HG02884 (cell line): ENCODE results near the gene YDJC.
"Not testable (repeated sequence)": the region's sequence is repeated elsewhere in the genome, so short reads cannot be mapped to it uniquely, and the experiment has no call there.

Source experiments
- ATAC-seq: cut with Tn5 transposase; IDR thresholded peaks from one replicate; pipeline ENCODE4 v1.9.1; 2021; ENCODE audit warnings: mild to moderate bottlenecking, moderate library complexity; ENCODE audit not compliant: unreplicated experiment

YDJC gene

DNA sequence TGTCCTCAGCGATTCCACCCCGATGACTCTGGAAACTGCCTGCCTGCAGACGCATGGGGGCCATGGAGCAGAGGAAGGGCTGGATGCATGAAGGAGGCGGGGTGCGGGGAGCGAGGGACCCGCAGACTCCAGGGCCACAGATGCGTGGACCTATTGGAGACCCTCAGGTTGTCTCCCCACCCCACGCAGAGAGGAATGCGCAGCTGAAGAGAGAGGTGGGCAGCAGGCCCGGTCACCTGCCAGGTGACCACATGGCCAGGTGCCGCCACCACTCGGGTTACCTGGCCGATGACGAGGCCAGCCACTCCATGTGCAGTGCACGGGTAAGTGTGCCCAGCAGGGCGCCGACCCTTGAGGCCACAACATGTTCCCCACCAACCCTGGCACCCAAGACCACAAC, 3.1 kb upstream of the YDJC start:
- ATAC-seq: no peak

DNA sequence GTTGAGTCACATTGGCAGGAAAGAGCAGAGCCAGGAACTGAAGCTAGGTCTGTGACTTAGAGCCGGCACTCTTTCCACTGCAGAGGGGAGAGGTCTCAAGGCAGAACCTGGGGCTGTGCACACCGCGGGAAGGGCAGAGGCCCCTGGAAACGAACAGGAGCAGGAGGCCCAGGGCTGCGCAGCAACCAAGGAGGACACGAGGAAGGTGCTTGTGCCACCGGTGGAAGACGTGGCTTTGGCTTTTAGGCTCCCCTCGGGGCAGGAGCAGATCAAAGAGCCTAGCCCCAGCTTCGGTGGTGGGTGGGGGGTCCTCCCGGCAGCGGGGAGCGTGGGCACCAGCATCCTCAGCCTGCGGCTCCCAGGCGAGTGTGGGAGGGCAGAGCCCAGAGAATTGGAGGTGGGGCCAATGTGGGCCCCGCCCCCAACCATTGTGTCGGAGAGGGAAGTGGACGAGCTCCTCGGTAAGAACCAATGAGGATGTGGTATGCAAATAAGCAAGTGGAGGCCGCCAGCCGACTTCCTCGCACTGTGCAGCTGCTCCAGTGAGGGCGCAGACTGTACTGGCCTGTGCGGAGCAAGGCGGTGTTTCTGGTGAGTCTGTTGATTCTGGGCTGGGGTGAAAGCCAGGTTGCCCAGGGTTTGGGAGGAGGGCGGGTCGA, 2.5 kb upstream of the YDJC start, which contains the start of gene CCDC116:
CCDC116 (plus strand) TSS at position 524 of the 659 bp plus-strand sequence. CDS start 422 bp downstream, outside the sequence.
- ATAC-seq: no peak

DNA sequence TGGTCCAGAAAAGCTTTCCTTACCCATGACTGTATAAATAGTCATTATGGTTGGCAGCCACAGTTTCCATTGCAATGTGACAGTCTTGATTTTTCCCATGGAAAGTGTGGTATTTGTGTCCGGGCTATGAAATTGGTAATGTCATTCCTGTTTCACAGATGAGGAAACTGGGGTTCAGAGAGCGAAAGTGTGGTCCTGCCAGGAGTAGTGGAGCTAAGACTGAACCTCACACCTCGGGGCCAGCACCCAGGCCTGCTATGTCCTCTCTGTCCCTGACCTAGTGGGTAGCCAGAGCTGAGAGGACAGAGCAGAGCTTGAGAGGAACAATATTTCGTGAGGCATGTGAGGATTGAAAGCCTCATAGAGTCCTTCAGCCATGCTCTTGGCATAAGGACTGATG, 1.2 kb upstream of the YDJC start:
- ATAC-seq: no peak

DNA sequence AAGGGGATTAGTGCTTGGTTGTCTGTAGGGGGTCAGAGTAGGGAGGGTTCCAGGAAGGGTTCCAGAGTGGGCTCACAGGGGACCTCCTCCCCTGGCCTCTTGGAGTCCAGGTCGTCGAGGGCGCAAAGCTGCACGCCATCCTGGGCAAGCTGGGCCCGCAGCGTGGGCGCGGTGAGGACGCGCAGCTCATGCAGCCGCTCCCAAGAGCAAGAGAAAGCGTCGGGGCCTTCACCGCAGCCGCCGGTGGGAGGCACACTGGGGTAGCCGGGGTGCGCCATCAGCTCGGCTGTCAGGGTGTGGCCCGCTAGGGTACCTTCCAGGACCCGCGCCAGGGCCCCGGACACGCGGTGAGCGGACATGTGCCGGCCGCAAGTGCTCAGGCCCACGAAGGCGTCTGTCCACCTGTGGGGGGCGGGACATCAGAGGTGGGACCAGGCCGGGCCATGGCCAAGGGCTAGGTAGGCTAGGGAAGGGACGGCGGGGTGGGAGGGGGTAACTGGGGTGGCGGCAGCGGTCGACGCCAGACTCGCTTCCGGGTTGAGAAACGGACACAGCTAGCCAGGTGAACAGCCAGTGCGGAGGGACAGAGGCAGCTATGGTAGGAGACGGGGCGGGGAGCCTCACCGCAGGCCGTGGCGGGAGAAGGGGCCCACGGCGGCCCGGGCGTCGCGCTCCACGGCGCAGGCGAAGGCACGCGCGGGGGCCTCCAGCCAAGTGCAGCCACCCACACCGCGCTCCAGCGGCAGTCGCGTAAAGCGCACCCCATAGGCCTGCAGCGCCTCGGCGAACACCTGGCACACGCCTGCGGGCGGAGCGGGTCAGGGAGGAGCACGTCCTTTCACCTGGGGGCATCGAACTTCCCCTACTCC, 1.2 kb downstream of the YDJC start:
- no peak for ATAC-seq

DNA sequence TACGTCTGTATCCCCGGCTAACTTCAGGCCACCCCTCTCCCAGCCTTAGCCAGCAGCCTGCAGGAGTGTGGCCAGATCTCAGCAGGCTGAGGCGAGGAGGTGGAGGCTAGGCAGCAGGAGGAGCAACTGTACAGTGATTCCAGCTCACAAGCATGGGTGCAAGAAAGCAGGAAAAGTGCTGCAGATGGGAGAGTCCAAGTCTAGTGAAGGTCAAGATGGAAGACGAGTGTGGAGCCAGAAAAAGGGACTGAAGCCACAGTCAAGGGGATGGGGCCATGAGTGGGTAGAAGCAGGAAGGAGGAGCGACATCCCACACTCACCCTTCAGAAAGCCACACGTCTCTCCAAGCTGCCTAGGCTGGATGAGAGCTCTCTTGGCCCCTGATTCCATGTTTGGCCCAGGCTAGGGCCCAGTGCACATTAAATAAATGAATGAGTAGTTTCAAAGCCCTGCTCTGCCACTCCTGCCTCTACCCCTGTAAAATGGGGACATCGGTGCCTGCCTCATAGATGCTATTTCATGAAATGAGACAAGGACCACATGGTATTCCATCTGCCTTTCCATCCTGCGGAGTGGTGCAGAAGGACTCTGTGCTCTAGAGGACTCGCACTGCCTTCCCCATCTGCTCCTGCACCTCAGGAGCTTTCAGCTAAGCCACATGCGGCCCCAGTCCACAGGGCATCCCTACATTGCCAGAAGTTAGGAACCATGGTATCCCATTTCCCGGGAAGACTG, 2.9 kb downstream of the YDJC start:
- no peak for ATAC-seq

DNA sequence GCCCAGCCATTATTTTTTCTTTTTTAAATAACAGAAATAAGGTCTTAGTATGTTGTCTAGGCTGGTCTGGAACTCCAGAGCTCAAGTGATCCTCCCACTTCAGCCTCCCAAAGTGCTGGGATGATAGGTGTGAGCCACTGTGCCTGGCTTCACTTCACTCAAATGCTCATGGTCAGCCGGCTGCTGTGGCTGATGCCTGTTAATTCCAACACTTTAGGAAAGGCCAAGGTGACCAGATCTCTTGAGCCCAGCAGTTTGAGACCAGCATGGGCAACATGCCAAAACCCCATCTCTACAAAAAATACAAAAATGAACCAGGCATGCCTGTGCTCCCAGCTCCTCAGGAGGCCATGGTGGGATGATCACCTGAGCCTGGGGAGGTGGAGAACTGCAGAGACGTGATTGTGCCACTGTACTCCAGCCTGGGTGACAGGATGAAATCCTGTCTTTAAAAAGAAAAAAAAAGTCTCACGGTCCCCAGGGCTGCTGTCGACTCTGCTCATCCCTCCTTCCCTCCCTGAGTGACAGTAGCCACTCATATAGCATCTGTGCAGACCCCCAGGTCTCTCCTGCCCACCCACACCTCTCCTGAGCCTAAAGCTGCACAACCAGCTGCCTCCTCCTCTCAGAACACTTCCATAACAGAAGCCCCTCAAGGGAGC, 3.6 kb downstream of the YDJC start:
- ATAC-seq: no peak

DNA sequence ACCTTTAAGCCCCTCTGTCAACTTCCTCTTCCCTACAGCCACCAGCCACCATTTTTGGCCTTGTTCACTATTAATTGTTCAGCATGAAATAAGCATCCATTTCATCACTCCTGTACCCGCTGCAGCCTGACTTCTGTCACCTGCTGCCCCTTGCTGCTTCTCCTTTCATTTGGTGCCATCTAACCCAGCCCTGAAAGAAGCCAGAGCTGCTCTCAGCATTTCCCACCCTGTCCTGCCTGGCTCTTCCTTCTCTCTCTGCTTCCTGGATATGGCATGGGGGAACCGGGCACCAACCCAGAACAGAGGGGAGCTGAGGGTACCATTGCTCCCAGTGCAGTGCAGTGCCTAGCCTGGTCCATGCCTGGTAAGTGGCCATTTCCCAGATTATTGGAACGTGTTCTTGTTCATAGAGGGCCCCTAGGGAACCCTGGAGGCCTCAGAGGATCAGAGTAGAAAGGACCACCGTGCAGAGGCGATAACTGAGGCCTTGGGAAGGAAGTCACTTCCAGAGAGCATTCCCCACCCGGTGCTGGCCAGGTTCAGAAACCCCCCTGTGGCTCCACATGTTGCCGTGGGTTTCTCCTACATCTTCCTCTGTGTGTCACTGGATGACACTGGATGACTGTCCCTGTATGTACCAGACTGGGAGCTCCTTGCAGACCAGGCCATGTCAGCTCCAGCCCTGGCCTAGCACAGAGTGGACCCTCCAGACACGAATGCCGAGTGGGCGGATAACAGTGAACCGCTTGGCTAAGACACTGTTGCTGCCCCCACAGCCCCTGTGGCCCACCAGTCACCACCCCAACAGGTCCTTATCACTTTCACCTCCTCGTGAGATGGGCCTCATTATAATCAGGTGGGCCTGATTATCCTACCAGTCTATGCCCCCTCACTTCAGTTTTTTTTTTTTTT, 4.7 kb downstream of the YDJC start:
- no peak for ATAC-seq

DNA sequence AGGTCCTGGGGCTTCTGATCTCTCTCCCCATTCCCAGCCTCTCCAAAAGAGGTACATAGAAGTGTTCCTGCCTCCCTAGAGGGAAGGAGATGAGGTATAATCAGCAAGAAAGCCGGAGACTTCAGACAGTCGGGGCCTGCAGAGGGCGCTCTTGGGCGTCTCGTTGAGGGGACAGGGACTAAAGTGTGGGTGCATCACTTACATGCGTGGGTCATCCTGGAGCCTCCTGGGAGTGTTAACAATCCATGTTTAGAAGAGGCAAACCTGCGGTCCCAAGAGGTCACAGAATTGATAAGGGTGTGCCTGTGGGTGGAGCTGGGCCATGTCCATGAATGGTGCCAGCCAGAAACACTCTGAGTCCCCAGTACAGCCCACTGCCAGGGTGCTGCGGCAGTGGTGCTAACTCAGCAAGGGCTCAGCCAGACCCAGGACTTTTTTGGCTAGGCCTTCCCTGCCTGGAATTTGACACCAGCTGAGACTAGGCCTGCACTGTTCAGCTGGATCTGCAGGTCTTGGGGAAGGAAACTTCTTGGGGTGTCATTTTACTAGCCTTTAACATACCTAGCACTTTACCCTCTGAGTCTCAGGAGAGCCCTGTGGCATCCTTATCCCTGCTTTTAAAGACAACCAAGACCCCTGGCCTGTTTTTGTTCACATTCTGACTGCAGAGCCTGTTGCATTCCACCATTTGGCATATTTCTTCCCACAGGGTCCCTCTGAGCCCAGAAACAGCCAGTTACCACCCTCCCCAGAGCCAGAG, 5.5 kb downstream of the YDJC start:
- no peak for ATAC-seq

DNA sequence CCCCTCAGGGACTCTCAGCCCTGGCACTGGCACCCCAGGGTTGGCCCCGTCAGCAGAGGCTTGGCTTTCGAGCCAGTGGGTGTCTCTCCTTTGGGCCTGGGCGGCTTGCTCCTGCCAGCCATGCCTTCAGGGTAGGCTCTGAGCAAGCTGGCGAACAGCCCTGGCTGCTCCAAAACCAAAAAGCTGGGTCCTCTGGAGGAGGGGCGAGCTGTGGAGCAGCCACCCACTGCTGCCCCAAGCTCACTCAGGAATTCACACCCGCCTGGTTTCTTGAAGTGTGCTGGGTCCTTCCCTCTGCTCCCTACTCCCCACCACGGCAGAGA, 6.2 kb downstream of the YDJC start:
- no peak for ATAC-seq

DNA sequence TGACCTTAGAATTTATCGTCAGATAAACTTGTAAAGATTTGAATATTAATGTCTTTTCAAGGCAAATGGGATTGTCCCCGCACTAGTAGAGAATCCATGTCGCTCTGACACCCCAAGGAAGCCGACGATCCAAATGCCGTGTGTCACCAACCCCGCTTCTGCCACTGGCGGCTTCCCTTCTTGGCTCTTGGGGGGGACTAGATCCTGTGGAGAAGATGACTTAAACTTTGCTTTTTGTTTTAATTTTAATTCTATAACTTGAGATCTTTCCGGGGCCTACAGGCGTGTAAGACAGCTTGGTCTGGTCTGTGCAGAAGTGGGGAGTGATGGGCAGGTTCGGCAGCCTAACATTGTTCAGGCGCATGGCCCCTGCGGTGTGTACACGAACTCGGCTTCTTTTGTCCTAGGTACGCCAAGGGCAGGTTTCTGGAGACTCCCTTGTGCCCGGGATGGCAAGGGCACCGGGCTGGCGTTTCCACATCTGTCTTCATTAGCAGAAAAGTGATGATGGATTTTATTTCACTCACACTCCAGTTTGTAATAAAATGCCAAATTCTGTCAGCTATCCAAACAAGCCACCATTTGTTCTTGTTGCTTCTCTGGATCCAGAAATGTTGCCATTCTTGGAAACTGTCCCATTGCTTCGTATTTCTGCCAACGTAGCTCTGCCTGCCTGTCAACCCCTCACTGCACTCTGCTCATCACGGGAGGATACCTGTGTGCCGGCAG, 6.7 kb downstream of the YDJC start:
- ATAC-seq: no peak

DNA sequence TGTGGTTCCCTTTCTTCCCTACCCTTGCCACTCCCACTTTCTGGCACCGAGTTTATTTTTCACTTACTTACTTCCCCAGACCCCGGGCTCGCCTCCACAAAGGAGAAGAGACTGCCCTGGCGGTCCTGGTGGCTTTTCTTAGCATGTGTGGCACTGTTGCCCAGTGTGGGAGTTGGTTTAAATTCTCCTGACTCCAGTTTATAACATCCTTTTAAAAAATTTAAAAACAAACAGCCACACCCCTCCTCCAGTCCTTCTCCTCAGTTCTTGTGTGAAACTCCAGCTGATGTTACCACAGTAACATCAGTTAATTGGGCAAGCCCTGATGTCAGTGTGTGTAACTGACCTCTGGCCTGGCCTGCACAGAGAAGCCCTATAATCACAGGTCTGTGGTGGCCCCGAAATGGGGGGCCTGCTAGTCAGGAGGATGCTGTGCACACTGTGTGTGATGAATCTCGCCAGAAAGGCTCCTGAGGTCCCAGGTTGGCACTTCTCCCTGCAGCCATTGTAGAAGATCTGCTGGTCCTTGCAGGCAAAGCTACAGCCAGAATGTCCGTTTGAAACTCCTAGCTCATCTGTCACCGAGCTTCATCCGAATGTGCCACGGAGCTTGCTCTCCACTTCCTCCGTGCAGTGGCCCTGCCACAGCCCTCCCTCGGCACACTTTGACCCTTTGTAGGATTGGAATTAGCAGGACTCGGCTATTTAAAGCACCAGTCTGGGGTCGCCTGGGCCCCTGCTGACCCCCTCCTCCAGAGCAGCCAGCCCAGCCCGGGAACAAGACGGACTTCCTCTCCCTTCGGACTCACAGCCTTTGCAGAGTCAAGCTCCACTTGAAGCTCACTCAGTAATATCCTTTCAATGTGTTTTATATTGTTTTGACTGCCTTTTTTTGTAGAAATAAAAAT, 7.6 kb downstream of the YDJC start:
- ATAC-seq: no peak

DNA sequence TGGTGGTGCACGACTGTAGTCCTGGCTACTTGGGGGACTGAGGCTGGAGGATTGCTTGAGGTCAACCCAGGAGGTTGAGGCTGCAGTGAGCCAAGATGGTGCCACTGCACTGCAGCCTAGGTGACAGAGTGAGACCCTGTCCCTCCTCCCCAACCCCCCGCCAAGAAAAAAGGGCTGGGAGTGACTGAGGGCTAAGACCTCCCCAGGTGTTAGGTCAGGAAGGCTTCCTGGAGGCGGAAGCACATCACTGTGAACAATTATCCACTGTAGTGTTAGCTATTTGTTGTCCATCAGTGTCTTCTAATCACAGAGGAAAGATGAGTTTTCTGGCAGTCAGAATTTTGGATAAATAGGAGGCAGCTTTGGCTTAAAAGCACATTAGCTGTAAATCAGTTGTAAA, 8.8 kb downstream of the YDJC start:
- ATAC-seq: no peak

DNA sequence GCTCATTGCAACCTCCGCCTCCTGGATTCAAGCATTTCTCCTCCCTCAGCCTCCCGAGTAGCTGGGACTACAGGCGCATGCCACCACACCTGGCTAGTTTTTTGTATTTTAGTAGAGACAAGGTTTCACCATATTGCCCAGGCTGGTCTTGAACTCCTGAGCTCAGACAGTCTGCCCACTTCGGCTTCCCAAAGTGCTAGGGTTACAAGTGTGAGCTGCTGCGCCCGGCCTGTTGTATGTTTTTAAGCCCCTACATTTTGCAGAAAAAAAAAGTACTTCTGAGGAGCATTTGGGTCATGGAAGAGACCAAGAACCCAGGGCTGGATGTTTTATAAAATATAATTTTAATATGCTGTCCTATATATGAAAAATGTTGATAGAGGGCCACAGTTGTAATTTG, 12.5 kb downstream of the YDJC start:
- ATAC-seq: not testable (repeated sequence)

DNA sequence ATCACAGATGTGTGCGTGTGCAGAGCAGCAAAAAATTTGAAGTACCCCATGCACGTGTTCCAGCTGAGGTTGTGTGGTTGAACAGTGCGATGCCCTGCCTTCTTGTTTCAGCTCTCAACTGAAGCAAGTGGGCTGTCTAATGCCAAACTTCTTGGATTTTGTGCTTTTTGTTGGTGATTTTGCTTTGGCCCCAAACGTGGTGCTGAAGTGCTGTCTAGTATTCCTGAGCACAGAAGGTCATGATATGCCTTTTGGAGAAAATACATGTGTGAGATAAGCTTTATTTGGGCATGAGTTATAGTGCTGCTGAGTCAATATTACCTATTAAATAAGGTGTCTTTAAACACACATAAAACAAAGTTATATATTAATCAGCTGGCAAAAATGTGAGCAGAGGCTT, 14.1 kb downstream of the YDJC start:
- no peak for ATAC-seq

DNA sequence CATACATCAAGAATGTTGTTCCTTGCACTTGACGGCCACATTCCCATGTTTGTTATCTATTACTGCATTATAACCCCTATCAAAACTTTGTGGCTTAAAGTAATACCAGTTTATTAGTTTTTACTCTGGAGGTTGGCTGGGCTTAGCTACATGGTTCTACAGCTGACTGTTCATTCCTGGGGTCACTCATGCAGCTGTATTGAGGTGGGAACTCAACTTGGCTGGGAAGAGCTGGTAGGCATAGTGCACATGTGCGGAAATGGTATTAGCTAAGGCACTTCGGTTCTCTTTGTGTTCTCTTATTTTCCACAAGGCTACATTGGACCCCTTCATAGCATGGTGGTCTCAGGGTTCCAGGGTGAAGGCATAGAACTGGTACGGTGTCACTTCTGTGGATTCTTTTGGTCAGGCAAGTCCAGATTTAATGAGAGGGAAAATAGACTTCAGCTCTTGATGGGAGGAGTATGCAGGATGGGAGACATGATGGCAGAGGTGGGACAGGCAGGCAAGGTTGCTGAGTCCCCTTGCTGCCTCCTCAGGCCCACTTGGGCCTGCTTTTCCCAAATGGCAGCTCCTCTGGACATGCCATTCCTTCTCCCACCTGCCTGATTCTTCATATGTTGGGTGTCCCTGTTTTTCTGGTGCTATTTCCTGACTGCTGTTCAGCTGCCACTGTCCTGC, 16.1 kb downstream of the YDJC start:
- no peak for ATAC-seq

DNA sequence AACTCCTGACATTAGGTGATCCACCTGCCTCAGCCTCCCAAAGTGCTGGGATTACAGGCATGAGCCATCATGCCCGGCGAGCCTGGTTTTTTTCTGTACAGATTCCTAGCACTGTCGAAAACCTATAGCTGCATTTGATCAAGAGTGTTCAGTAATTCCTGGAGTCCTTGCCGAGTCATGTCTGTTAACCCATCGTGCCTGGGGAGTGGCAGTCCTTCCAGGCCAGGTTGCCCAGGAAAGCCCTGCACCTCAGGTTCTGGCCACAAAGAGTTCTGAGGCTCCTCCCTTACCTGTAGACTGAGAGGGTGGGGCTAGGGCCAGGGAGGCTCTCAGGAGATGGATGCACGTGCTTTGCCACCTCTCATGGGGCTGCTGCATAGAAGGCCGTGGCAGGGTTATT, 17.0 kb downstream of the YDJC start:
- no peak for ATAC-seq
